GM12878 (cell line): Measurements from ENCODE around the gene MAP3K5. TPM values are rescaled to one million over a fixed set of nuclear protein-coding genes. Genes with fewer than 3 reads are reported as not detected.

Experiments used
- ATAC-seq: fragments of 200-7000 bp; cut with Tn5 transposase; 3 replicates; pipeline ENCODE4 v1.9.1; 2020; ENCODE audit warnings: mild to moderate bottlenecking, moderate library complexity
- BruUV-seq: library from RNA; stranded (reverse); fragments of 400-500 nt; replicated peaks from 2 replicates; lab custom pipeline; 2021; lab: Mats Ljungman, UMichigan
- CTCF ChIA-PET: fragments of 300-600 bp; sonication (Branson Sonifier 250); formaldehyde crosslinking; extraction: SDS; loops from one replicate; lab custom pipeline; 2021; ENCODE audit warnings: inconsistent platforms; lab: Yijun Ruan, JAX
- POLR2A ChIA-PET: fragments of 350-600 bp; formaldehyde crosslinking; extraction: SDS; loops from one replicate; lab custom pipeline; 2021; ENCODE audit warnings: inconsistent platforms; lab: Charles Lee
- RAD21 ChIA-PET: fragments of 300-600 bp; sonication (Branson Sonifier 250); formaldehyde crosslinking; loops from one replicate; lab custom pipeline; 2023; ENCODE audit warnings: antibody characterized with exemption; ENCODE audit not compliant: unreplicated experiment; lab: Charles Lee
- SMC1A ChIA-PET: fragments of 300-600 bp; sonication (Branson Sonifier 250); formaldehyde crosslinking; loops from one replicate; lab custom pipeline; 2023; ENCODE audit not compliant: unreplicated experiment, uncharacterized antibody; lab: Charles Lee
- DNase-seq: peaks from one replicate; pipeline ENCODE4 v3.0.0-alpha.2; 2011; ENCODE audit warnings: low read depth, low spot score
- FAIRE-seq: peaks from 3 replicates; lab custom pipeline; 2011; peaks lifted over from hg19 to GRCh38; lab: Jason Lieb, UNC
- H2AFZ ChIP-seq: 2 replicates; pipeline ENCODE4 v1.6.0; 2011; ENCODE audit warnings: low read depth, low read length, control low read depth; ENCODE audit not compliant: control insufficient read depth
- H3K27ac ChIP-seq: 2 replicates; pipeline ENCODE4 v1.5.1; 2011; ENCODE audit warnings: control low read depth; ENCODE audit not compliant: control insufficient read depth, insufficient read depth
- H3K27me3 ChIP-seq, 2 experiments: replicated peaks in 1 of 2; 2 replicates each; pipeline versions ENCODE4 v1.6.0 to v1.6.1; 2011; ENCODE audit warnings: low read length in 1 of 2; ENCODE audit not compliant: control insufficient read depth in 2 of 2, insufficient read depth in 2 of 2
- H3K36me3 ChIP-seq, 2 experiments: 2 replicates each; pipeline ENCODE4 v1.5.1; 2011; ENCODE audit warnings: low read length in 1 of 2; ENCODE audit not compliant: control insufficient read depth in 2 of 2, insufficient read depth in 2 of 2
- H3K4me1 ChIP-seq: 2 replicates; pipeline ENCODE4 v1.6.1; 2011; ENCODE audit warnings: mild to moderate bottlenecking, low read length, moderate library complexity, mixed read lengths; ENCODE audit not compliant: control insufficient read depth, insufficient read depth
- H3K4me2 ChIP-seq: 2 replicates; pipeline ENCODE4 v1.6.0; 2011; ENCODE audit warnings: control low read depth; ENCODE audit not compliant: control insufficient read depth, insufficient read depth
- H3K4me3 ChIP-seq: fragments of 200-600 bp; sonication (generic); 2 replicates; pipeline ENCODE4 v1.5.1; 2016
- H3K79me2 ChIP-seq: 2 replicates; pipeline ENCODE4 v1.6.0; 2011; ENCODE audit warnings: low read length; ENCODE audit not compliant: control insufficient read depth, insufficient read depth
- H3K9ac ChIP-seq: 2 replicates; pipeline ENCODE4 v1.8.0; 2011; ENCODE audit warnings: low read length, control low read depth, mixed read lengths; ENCODE audit not compliant: control insufficient read depth, insufficient read depth
- H3K9me3 ChIP-seq: replicated peaks from 3 replicates; pipeline ENCODE4 v1.5.1; 2011; ENCODE audit warnings: mild to moderate bottlenecking, low read length; ENCODE audit not compliant: control insufficient read depth, insufficient read depth
- H4K20me1 ChIP-seq: 2 replicates; pipeline ENCODE4 v1.6.0; 2011; ENCODE audit not compliant: control insufficient read depth, insufficient read depth
- CREM ChIP-seq: IDR thresholded peaks from 2 replicates; pipeline ENCODE4 v1.6.1; 2014; ENCODE audit warnings: antibody characterized with exemption, low read depth
- ETV6 ChIP-seq, 2 experiments: fragments of 450-650 bp in 1 of 2; IDR thresholded peaks in 1 of 2; conservative IDR thresholded peaks in 1 of 2; 2 replicates each; pipeline ENCODE4 v1.6.1; 2014; ENCODE audit warnings: antibody characterized with exemption in 1 of 2, borderline replicate concordance in 1 of 2, low read depth in 1 of 2, mild to moderate bottlenecking in 1 of 2, moderate library complexity in 1 of 2
- HDAC6 ChIP-seq: fragments of 200-600 bp; sonication (generic); IDR thresholded peaks from one replicate; pipeline ENCODE4 v1.8.0; 2017; ENCODE audit warnings: antibody characterized with exemption; ENCODE audit not compliant: unreplicated experiment
- HDGF ChIP-seq: fragments of 450-650 bp; IDR thresholded peaks from 2 replicates; pipeline ENCODE4 v1.6.1; 2016; ENCODE audit warnings: antibody characterized with exemption
- KLF5 ChIP-seq: fragments of 450-650 bp; IDR thresholded peaks from 2 replicates; pipeline ENCODE4 v1.6.1; 2014; ENCODE audit warnings: mild to moderate bottlenecking; ENCODE audit not compliant: partially characterized antibody
- NBN ChIP-seq: fragments of 450-650 bp; IDR thresholded peaks from 2 replicates; pipeline ENCODE4 v1.6.1; 2016
- RELA ChIP-seq: fragments of 450-650 bp; IDR thresholded peaks from 2 replicates; pipeline ENCODE4 v1.8.0; 2014; ENCODE audit warnings: borderline replicate concordance; ENCODE audit not compliant: partially characterized antibody
- WGBS: methylation state at CpG from one replicate; pipeline ENCODE4 v1.1.6; 2016; ENCODE audit warnings: low lambda C conversion rate; ENCODE audit not compliant: insufficient replicate concordance, insufficient coverage; ENCODE audit errors: missing lambda C conversion rate; 5-methylcytosine and 5-hydroxymethylcytosine counted together
- in situ Hi-C: fragments of 300-500 bp; cut with MboI; formaldehyde crosslinking; loops from 9 replicates; pipeline ENCODE4 v1.14.3; 2018; ENCODE audit warnings: mixed read lengths
- intact Hi-C: fragments of 100-400 bp; cut with micrococcal nuclease; formaldehyde crosslinking; loops from one replicate; pipeline ENCODE4 v1.14.2; 2022; ENCODE audit not compliant: unreplicated experiment
- polyA plus RNA-seq, 11 experiments: library from polyadenylated mRNA; depleted of rRNA in 4 of 11; unstranded in 6 of 11; stranded (reverse) in 5 of 11; fragments of >200 nt; fragmentation: Nextera tagmentation in 4 of 11; fragmentation: Illumina TruSeq in 1 of 11; extraction: Ambion mirVana in 4 of 11; extraction: Trizol in 1 of 11; gene quantifications; 1 replicate in 1 of 11; 2 replicates in 10 of 11; pipeline versions ENCODE4 v1.2.1 to v1.2.3, GENCODE V29; 2011 to 2016; ENCODE audit warnings: inconsistent platforms in 2 of 11, missing spikeins in 2 of 11, low read depth in 1 of 11
- total RNA-seq, 4 experiments: library from RNA; depleted of rRNA in 3 of 4; stranded (reverse); fragments of >200 nt in 3 of 4; fragmentation: Illumina TruSeq in 1 of 4; extraction: Trizol in 1 of 4; gene quantifications; 2 replicates each; pipeline versions ENCODE4 v1.2.1 to v1.2.3, GENCODE V29; 2013 to 2021
- TF ChIP-seq, protein P1 (sequence below): fragments of 450-650 bp; IDR thresholded peaks from 2 replicates; pipeline ENCODE4 v1.6.1; 2017; ENCODE audit warnings: mild to moderate bottlenecking, low read depth, inconsistent platforms; ENCODE audit not compliant: poor library complexity, severe bottlenecking
- TF ChIP-seq, protein P2 (sequence below): IDR thresholded peaks from 2 replicates; pipeline ENCODE4 v1.6.1; 2012; ENCODE audit warnings: mild to moderate bottlenecking, low read depth, low read length

The MAP3K5 gene
- total and polyA plus RNA-seq, 10 of the 15 experiments (the other 5 are each of a cell fraction or from before 2014, with no cell fraction given) = 5.4 to 34.3 (median 26.4) TPM

DNA sequence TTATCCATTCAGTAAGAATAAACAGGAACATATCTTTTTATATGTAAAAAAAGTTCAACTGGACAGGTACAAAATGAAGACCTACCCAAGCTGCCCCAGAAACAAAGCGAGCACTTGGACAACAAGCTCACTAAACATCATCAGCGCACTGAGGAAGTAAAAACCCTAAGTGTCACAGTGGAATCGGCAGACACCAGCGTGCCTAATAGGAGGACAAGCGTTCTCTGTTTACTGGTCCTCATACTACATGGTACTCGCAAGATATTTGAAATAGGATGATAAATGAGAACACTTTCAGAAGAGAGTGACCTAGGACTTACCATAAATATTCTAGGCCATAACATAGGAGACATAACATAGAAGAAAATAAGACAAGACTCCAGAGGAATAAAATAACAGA, 260.2 kb downstream of the MAP3K5 start:
- H3K9ac ChIP-seq = no peak overlapping the region
- no peaks in the 10 kb centered on the region for H3K9me3 ChIP-seq
- no peaks in the 10 kb centered on the region for H3K79me2 ChIP-seq
- TF ChIP-seq ETV6 (conservative IDR thresholded peaks at IDR 0.05 in 1 of 2, IDR thresholded peaks at IDR 0.05 in 1 of 2; ENCODE audit: borderline replicate concordance in 1 of 2, low read depth in 1 of 2) = no peak
- no peak for TF ChIP-seq KLF5
- no peak for TF ChIP-seq CREM
- no peak for TF ChIP-seq RELA
- TF ChIP-seq NBN = no peak
- TF ChIP-seq, protein P1, sequence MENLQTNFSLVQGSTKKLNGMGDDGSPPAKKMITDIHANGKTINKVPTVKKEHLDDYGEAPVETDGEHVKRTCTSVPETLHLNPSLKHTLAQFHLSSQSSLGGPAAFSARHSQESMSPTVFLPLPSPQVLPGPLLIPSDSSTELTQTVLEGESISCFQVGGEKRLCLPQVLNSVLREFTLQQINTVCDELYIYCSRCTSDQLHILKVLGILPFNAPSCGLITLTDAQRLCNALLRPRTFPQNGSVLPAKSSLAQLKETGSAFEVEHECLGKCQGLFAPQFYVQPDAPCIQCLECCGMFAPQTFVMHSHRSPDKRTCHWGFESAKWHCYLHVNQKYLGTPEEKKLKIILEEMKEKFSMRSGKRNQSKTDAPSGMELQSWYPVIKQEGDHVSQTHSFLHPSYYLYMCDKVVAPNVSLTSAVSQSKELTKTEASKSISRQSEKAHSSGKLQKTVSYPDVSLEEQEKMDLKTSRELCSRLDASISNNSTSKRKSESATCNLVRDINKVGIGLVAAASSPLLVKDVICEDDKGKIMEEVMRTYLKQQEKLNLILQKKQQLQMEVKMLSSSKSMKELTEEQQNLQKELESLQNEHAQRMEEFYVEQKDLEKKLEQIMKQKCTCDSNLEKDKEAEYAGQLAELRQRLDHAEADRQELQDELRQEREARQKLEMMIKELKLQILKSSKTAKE = no peak
- no peak for TF ChIP-seq HDAC6
- TF ChIP-seq, protein P2, sequence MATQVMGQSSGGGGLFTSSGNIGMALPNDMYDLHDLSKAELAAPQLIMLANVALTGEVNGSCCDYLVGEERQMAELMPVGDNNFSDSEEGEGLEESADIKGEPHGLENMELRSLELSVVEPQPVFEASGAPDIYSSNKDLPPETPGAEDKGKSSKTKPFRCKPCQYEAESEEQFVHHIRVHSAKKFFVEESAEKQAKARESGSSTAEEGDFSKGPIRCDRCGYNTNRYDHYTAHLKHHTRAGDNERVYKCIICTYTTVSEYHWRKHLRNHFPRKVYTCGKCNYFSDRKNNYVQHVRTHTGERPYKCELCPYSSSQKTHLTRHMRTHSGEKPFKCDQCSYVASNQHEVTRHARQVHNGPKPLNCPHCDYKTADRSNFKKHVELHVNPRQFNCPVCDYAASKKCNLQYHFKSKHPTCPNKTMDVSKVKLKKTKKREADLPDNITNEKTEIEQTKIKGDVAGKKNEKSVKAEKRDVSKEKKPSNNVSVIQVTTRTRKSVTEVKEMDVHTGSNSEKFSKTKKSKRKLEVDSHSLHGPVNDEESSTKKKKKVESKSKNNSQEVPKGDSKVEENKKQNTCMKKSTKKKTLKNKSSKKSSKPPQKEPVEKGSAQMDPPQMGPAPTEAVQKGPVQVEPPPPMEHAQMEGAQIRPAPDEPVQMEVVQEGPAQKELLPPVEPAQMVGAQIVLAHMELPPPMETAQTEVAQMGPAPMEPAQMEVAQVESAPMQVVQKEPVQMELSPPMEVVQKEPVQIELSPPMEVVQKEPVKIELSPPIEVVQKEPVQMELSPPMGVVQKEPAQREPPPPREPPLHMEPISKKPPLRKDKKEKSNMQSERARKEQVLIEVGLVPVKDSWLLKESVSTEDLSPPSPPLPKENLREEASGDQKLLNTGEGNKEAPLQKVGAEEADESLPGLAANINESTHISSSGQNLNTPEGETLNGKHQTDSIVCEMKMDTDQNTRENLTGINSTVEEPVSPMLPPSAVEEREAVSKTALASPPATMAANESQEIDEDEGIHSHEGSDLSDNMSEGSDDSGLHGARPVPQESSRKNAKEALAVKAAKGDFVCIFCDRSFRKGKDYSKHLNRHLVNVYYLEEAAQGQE = no peak
- no peak for TF ChIP-seq HDGF
- TF ChIP-seq, all 136 proteins: peak for 0
- RAD21 ChIA-PET = no interaction called here
- WGBS = 62% methylated on average over 6 of the region's 6 CpGs
- ATAC-seq = no peak
- no peak for DNase-seq
- CTCF ChIA-PET = interaction anchor here (0.6 to 0.7 kb wide), 2 partner anchors 40 to 465 kb away, joined by 3 read pairs; no protein-coding TSS in a partner anchor
- H3K27ac ChIP-seq = no peak overlapping the region
- POLR2A ChIA-PET = interaction anchor here (0.7 kb wide), 1 partner anchor 60 kb away, joined by 3 read pairs; no protein-coding TSS in a partner anchor
- H3K36me3 ChIP-seq = no peaks in the 10 kb centered on the region
- intact Hi-C loops = no loop called here
- in situ Hi-C loops = no loop called here
- H3K27me3 ChIP-seq = no peaks in the 10 kb centered on the region; a peak in 1 of 4 replicates
- BruUV-seq = no TSS peak
- no peak overlapping the region for H3K4me3 ChIP-seq
- FAIRE-seq = no peak
- no peaks in the 10 kb centered on the region for H4K20me1 ChIP-seq
- no peaks in the 10 kb centered on the region for H3K4me1 ChIP-seq
- no peak overlapping the region for H3K4me2 ChIP-seq
- no peak overlapping the region for H2AFZ ChIP-seq
- SMC1A ChIA-PET = no interaction called here
